HL-60 (cell line): ENCODE data around the gene LEF1.

Experiments
- DNase-seq, 2 experiments: peaks; one replicate each; pipeline ENCODE4 v3.0.0-alpha.2; 2010 to 2020; ENCODE audit warnings: low read depth in 1 of 2, low spot score in 1 of 2
- H3K27ac ChIP-seq: fragments of 250-450 bp; sonication (Bioruptor Pico); replicated peaks from 2 replicates; pipeline ENCODE4 v1.5.1; 2020; ENCODE audit warnings: mild to moderate bottlenecking, moderate library complexity
- H3K27me3 ChIP-seq: fragments of 250-450 bp; sonication (Bioruptor Pico); 2 replicates; pipeline ENCODE4 v1.5.1; 2021; ENCODE audit warnings: mild to moderate bottlenecking, moderate library complexity; ENCODE audit not compliant: insufficient read depth, poor library complexity, severe bottlenecking
- H3K4me3 ChIP-seq: replicated peaks from 2 replicates; pipeline ENCODE4 v1.5.1; 2011; ENCODE audit warnings: mild to moderate bottlenecking, control low read depth, low read length; ENCODE audit not compliant: insufficient read depth
- CTCF ChIP-seq: IDR thresholded peaks from one replicate; pipeline ENCODE4 v1.5.1; 2011; ENCODE audit warnings: low read length, control low read depth, inconsistent platforms; ENCODE audit not compliant: insufficient read depth
- GABPA ChIP-seq: IDR thresholded peaks from 2 replicates; pipeline ENCODE4 v1.6.1; 2012; ENCODE audit warnings: low read depth
- POLR2AphosphoS5 ChIP-seq: IDR thresholded peaks from 2 replicates; pipeline ENCODE4 v1.6.1; 2012; ENCODE audit warnings: low read depth
- REST ChIP-seq: IDR thresholded peaks from 2 replicates; pipeline ENCODE4 v1.6.1; 2012; ENCODE audit warnings: low read depth; ENCODE audit not compliant: insufficient replicate concordance
- SPI1 ChIP-seq: IDR thresholded peaks from 2 replicates; pipeline ENCODE4 v1.6.1; 2012; ENCODE audit warnings: low read depth, mild to moderate bottlenecking, borderline replicate concordance

The LEF1 gene

DNA sequence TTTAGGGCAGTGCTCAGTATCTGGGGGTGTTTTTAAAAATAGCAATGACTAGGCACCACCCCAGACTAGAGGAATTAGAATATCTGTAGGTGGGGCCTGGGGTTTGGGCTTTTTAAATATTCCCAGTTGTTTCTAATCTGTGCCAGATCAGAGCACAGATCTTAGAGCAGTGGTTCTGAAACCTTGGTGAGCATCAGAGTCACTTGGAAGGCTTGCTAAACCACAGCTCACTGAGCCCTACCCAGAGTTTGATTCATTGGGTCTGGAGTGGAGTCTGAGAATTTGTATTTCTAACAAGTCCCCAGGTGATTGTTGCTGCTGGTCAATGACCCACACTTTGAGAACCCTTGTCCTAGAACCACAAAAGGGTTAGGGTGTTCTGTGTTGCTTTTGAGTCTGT lies 162.4 kb downstream of the LEF1 start:
- no peak for TF ChIP-seq REST
- no peak for TF ChIP-seq POLR2AphosphoS5
- TF ChIP-seq CTCF, result no peak
- no peak for TF ChIP-seq GABPA
- no peak for TF ChIP-seq SPI1
- no peak overlapping the region for H3K4me3 ChIP-seq
- DNase-seq, result no peak
- H3K27me3 ChIP-seq, result no peaks in the 10 kb centered on the region
- H3K27ac ChIP-seq, result no peak overlapping the region

DNA sequence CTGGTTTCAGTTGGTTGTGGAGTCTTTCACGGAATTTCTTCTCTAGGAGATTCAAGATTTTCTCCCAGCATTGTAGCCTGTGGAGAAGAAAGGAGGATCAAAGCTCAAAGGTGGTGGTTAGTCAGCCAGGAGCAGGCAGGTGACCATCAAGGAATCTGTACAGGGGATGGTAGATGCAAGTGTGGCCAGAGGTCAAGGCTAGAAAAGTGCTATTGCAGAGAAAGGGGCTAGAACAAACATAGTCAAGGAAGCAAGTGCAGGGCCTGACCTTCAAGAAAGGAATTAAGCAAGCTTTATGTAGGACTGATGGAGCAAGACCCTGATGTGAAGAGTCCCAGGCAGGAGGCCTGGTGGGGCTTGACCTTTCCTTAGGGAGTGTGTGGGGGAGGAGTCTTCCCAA lies 162.9 kb downstream of the LEF1 start:
- no peaks in the 10 kb centered on the region for H3K27me3 ChIP-seq
- H3K4me3 ChIP-seq, result no peak overlapping the region
- no peak overlapping the region for H3K27ac ChIP-seq
- TF ChIP-seq GABPA, result no peak
- no peak for TF ChIP-seq CTCF
- no peak for TF ChIP-seq SPI1
- TF ChIP-seq REST, result no peak
- TF ChIP-seq POLR2AphosphoS5, result no peak
- DNase-seq, result no peak

DNA sequence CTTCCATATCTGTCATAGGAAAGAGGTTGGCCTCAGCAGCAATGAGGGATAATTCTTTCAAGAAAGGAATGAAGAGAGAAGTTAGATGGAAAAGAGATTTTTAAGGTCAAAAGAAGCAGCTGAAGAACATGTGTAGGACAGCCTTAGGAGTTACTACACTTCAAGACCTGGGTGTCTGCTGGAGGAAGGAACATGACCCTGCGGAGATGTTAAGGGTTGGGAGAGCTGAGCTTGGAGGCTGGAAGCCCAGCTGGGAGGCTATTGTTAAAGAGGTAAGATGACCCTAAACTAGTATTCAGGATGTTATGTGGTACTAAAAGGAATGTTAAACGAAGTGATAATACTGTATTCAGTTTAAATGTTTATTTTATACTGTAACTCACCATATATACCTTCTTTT lies 164.1 kb downstream of the LEF1 start:
- TF ChIP-seq CTCF (no peak), REST (no peak), SPI1 (no peak), POLR2AphosphoS5 (no peak), GABPA (no peak)
- Histone ChIP-seq H3K27ac (no peak overlapping the region), H3K27me3 (no peaks in the 10 kb centered on the region), H3K4me3 (no peak overlapping the region)
- DNase-seq, result no peak
